ENCODE data around the gene SCARB2. TPM values are rescaled to one million over a fixed set of nuclear protein-coding genes. Genes with fewer than 3 reads are reported as not detected.

Gene SCARB2
- polyA plus RNA-seq, 1 donor (not counting 4 experiments of a cell fraction or from before 2014, with no cell fraction given) = 72.2 TPM

DNA sequence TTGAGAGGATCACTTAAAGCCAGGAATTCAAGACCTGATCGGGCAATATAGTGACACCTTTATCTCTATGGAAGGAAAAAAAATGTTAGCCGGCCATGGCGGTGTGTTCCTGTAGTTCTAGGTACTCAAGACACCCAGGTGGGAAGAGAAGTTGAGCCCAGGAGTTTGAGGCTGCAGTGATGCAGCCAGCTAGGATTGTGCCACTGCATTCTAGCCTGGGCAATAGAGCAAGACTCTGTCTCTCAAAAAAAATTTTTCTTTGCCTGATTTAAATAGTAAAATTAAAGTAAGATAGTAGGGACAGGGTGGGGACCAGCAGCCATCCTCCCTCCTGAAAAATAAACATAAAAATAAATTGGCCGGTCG is 21.0 kb upstream of the SCARB2 start:
- H3K9me1 ChIP-seq (ENCODE audit: control insufficient read depth, extremely low read depth, insufficient read depth, low read length) = no peaks in the 10 kb centered on the region
- DNase-seq (ENCODE audit: low read depth, low spot score) (no peak), FAIRE-seq (no peak)
- H3K36me3 ChIP-seq (ENCODE audit: control insufficient read depth in 2 of 2, extremely low read depth in 1 of 2, insufficient read depth in 2 of 2, low read length in 2 of 2) = peaks cover 9 to 12% of the 10 kb centered on the region in 2 experiments
- H4K20me1 ChIP-seq (ENCODE audit: control insufficient read depth, extremely low read depth, insufficient read depth, low read length) = no peaks in the 10 kb centered on the region
- peaks cover 2% of the 10 kb centered on the region for H3K9me3 ChIP-seq (ENCODE audit: control insufficient read depth, low read depth, low read length)
- dilution Hi-C loops (cut with MboI; ENCODE audit: extremely low pct_ligation_motif_present, low sequenced_read_pairs) = no loop called here
- H3K27ac ChIP-seq (ENCODE audit: control insufficient read depth, insufficient read depth, low read length) = peak overlapping the region; percentile 79
- TF ChIP-seq, protein P1, sequence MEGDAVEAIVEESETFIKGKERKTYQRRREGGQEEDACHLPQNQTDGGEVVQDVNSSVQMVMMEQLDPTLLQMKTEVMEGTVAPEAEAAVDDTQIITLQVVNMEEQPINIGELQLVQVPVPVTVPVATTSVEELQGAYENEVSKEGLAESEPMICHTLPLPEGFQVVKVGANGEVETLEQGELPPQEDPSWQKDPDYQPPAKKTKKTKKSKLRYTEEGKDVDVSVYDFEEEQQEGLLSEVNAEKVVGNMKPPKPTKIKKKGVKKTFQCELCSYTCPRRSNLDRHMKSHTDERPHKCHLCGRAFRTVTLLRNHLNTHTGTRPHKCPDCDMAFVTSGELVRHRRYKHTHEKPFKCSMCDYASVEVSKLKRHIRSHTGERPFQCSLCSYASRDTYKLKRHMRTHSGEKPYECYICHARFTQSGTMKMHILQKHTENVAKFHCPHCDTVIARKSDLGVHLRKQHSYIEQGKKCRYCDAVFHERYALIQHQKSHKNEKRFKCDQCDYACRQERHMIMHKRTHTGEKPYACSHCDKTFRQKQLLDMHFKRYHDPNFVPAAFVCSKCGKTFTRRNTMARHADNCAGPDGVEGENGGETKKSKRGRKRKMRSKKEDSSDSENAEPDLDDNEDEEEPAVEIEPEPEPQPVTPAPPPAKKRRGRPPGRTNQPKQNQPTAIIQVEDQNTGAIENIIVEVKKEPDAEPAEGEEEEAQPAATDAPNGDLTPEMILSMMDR (optimal IDR thresholded peaks at IDR 0.05 in 1 of 3, IDR thresholded peaks at IDR 0.05 in 1 of 3, conservative IDR thresholded peaks at IDR 0.05 in 1 of 3; ENCODE audit: extremely low read depth in 1 of 3, insufficient read depth in 2 of 3, low read length in 3 of 3) = no peak
- TF ChIP-seq EZH2 (IDR thresholded peaks at IDR 0.05; ENCODE audit: low read length) = no peak
- peaks cover 39% of the 10 kb centered on the region for H3K79me2 ChIP-seq (ENCODE audit: control insufficient read depth, insufficient read depth, low read length)
- H3K4me2 ChIP-seq (ENCODE audit: control insufficient read depth, extremely low read depth, insufficient read depth, low read depth, low read length) = peak overlapping the region; percentile 74
- peak overlapping the region; percentile 88 for H3K9ac ChIP-seq (ENCODE audit: control insufficient read depth, extremely low read depth, insufficient read depth, low read length)
- peak overlapping the region; percentile 66 to 97 (median 90) for H3K4me3 ChIP-seq (ENCODE audit: control insufficient read depth in 2 of 3, extremely low read depth in 1 of 3, insufficient read depth in 2 of 3, low read depth in 1 of 3, low read length in 3 of 3)
- H3K27me3 ChIP-seq (ENCODE audit: control insufficient read depth, extremely low read depth, insufficient read depth, low read length) = no peaks in the 10 kb centered on the region
- H2AFZ ChIP-seq (ENCODE audit: control insufficient read depth, low read length) = peak overlapping the region; percentile 96
- peaks cover 13% of the 10 kb centered on the region for H3K4me1 ChIP-seq (ENCODE audit: control insufficient read depth, extremely low read depth, insufficient read depth, low read length)

DNA sequence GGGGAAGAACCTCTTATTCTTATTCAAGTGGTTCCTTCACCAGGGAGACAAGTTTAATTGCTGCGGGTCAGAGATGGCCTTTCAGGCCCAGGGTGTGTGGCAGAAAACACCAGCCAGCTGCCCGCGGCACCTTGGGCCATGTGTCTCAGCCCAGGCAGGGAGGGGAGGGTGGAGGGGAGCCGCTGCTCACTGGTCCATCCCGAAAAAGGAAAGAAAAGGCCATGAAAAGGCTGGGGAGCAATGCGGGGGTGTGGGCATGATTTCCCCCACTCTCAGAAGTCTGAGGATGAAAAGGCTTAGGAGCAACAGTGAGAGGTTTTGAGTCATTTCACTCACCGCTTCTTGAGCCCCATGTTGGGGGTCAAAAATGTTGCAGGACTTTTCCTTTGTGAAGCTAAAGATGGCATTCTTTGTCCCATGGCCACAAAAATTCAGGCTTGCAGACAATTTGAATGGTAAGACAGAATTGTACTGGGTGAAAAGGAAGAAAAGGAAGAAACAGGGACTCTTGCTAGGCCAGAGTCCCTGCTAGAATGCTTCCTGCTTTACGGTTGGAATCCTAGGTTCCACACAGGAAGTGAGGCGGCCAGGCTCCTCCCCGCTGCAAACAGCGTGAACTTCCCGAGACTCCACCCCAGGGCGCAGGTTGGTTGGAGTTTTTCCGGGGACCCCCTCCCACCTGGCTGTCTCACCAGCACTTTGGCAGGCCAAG is 20.5 kb upstream of the SCARB2 start:
- peak overlapping the region; percentile 88 for H3K9ac ChIP-seq (ENCODE audit: control insufficient read depth, extremely low read depth, insufficient read depth, low read length)
- peak overlapping the region; percentile 79 for H3K27ac ChIP-seq (ENCODE audit: control insufficient read depth, insufficient read depth, low read length)
- H3K4me2 ChIP-seq (ENCODE audit: control insufficient read depth, extremely low read depth, insufficient read depth, low read depth, low read length) = peak overlapping the region; percentile 74
- DNase-seq (ENCODE audit: low read depth, low spot score) (peak; percentile 66), FAIRE-seq (peak; percentile 87)
- peaks cover 13 to 16% of the 10 kb centered on the region in 2 experiments for H3K36me3 ChIP-seq (ENCODE audit: control insufficient read depth in 2 of 2, extremely low read depth in 1 of 2, insufficient read depth in 2 of 2, low read length in 2 of 2)
- H2AFZ ChIP-seq (ENCODE audit: control insufficient read depth, low read length) = peak overlapping the region; percentile 96
- H3K9me3 ChIP-seq (ENCODE audit: control insufficient read depth, low read depth, low read length) = peaks cover 5% of the 10 kb centered on the region
- H3K4me3 ChIP-seq (ENCODE audit: control insufficient read depth in 2 of 3, extremely low read depth in 1 of 3, insufficient read depth in 2 of 3, low read depth in 1 of 3, low read length in 3 of 3) = peak overlapping the region; percentile 66 to 97 (median 90)
- H3K9me1 ChIP-seq (ENCODE audit: control insufficient read depth, extremely low read depth, insufficient read depth, low read length) = no peaks in the 10 kb centered on the region
- peaks cover 13% of the 10 kb centered on the region for H3K4me1 ChIP-seq (ENCODE audit: control insufficient read depth, extremely low read depth, insufficient read depth, low read length)
- H3K27me3 ChIP-seq (ENCODE audit: control insufficient read depth, extremely low read depth, insufficient read depth, low read length) = no peaks in the 10 kb centered on the region
- dilution Hi-C loops (cut with MboI; ENCODE audit: extremely low pct_ligation_motif_present, low sequenced_read_pairs) = no loop called here
- peaks cover 42% of the 10 kb centered on the region for H3K79me2 ChIP-seq (ENCODE audit: control insufficient read depth, insufficient read depth, low read length)
- TF ChIP-seq EZH2 (IDR thresholded peaks at IDR 0.05; ENCODE audit: low read length) = no peak
- H4K20me1 ChIP-seq (ENCODE audit: control insufficient read depth, extremely low read depth, insufficient read depth, low read length) = no peaks in the 10 kb centered on the region

Data from keratinocyte (primary cell).